Measurements from ENCODE around the gene FFAR4. TPM values are rescaled to one million over a fixed set of nuclear protein-coding genes. Genes with fewer than 3 reads are reported as not detected.

Gene FFAR4
- total and polyA plus RNA-seq, 2 of the 4 experiments (the other 2 are of a cell fraction), result not detected

GRCh38 chr10:93596539-93596938 lies 30.1 kb downstream of the FFAR4 start:
- H3K9ac ChIP-seq (ENCODE audit: low read depth, low read length), result no peak overlapping the region
- H3K27me3 ChIP-seq (ENCODE audit: control insufficient read depth, insufficient read depth, low read length), result peaks cover 37% of the 10 kb centered on the region
- H2BK15ac ChIP-seq (ENCODE audit: low read depth, low read length), result no peak overlapping the region
- H3K18ac ChIP-seq (ENCODE audit: low read depth, low read length), result no peak overlapping the region
- 83% methylated on average over 1 of the region's 4 CpGs; no CpG with 5 or more reads in 1 of the 2 experiments for WGBS, 2 experiments (ENCODE audit: extremely low coverage in 2 of 2, insufficient read length in 1 of 2)
- DNase-seq (no peak), ATAC-seq (ENCODE audit: low read depth) (no peak)
- no peak overlapping the region for H4K91ac ChIP-seq (ENCODE audit: insufficient read depth, low read depth, low read length)
- H3K4ac ChIP-seq (ENCODE audit: low read depth, low read length), result no peak overlapping the region
- H3K4me1 ChIP-seq (ENCODE audit: control insufficient read depth, insufficient read depth, low read length), result peaks cover 1% of the 10 kb centered on the region; the same call in 1 of the 2 replicates
- no peaks in the 10 kb centered on the region for H3K9me1 ChIP-seq (ENCODE audit: insufficient read depth, low read length)
- no peak overlapping the region for H4K8ac ChIP-seq (ENCODE audit: low read depth in 2 of 2, low read length in 2 of 2)
- no peak overlapping the region for H3K14ac ChIP-seq (replicated peaks; ENCODE audit: low read depth, low read length)
- no TSS peak for BruUV-seq (replicated peaks)
- dilution Hi-C loops (cut with HindIII; ENCODE audit: low sequenced_read_pairs, unreplicated experiment) (no loop called here), intact Hi-C loops (cut with micrococcal nuclease) (no loop called here), in situ Hi-C loops (cut with MboI; ENCODE audit: low sequenced_read_pairs) (no loop called here)
- H4K5ac ChIP-seq (ENCODE audit: low read depth, low read length), result no peak overlapping the region
- H2AK9ac ChIP-seq (replicated peaks; ENCODE audit: low read depth, low read length, poor library complexity), result no peak overlapping the region
- ChIA-PET CTCF (no interaction called here), POLR2A (ENCODE audit: unreplicated experiment) (no interaction called here)
- TF ChIP-seq RAD21 (IDR thresholded peaks at IDR 0.05; ENCODE audit: low read length), result no peak
- no peak for TF ChIP-seq POLR2A (IDR thresholded peaks at IDR 0.05; ENCODE audit: low read depth, low read length)
- H2BK120ac ChIP-seq (ENCODE audit: low read depth, low read length), result no peak overlapping the region
- no peak overlapping the region for H3K4me3 ChIP-seq (ENCODE audit: insufficient read depth, low read depth, low read length)
- H2AFZ ChIP-seq (replicated peaks; ENCODE audit: low read length, poor library complexity), result no peak overlapping the region
- H3K23ac ChIP-seq (ENCODE audit: low read depth, low read length), result no peak overlapping the region
- no peak overlapping the region for H3K4me2 ChIP-seq (ENCODE audit: low read depth, low read length)
- no peak overlapping the region for H3K27ac ChIP-seq (ENCODE audit: insufficient read depth, low read length)
- no peaks in the 10 kb centered on the region for H3K9me3 ChIP-seq (ENCODE audit: control insufficient read depth, insufficient read depth, low read length)
- no peak overlapping the region for H2BK5ac ChIP-seq (ENCODE audit: low read depth, low read length, poor library complexity, severe bottlenecking)
- H3K56ac ChIP-seq (ENCODE audit: extremely low read depth, insufficient read depth, low read length), result no peak overlapping the region
- H3K79me1 ChIP-seq (ENCODE audit: low read depth in 1 of 2, low read length in 2 of 2), result no peaks in the 10 kb centered on the region
- H2AK5ac ChIP-seq (ENCODE audit: low read depth, low read length), result no peak overlapping the region
- H2BK20ac ChIP-seq (ENCODE audit: low read depth, low read length), result no peak overlapping the region
- H4K20me1 ChIP-seq (ENCODE audit: insufficient read depth, low read length), result no peaks in the 10 kb centered on the region
- H3K36me3 ChIP-seq (ENCODE audit: control insufficient read depth, insufficient read depth, low read length), result no peaks in the 10 kb centered on the region
